HepG2 (cell line): ENCODE results near the gene DOCK4. TPM values are rescaled to one million over a fixed set of nuclear protein-coding genes. Genes with fewer than 3 reads are reported as not detected.

Experiments used
- ATAC-seq: fragments of 200-7000 bp; cut with Tn5 transposase; 3 replicates; pipeline ENCODE4 v1.9.1; 2020; ENCODE audit warnings: mild to moderate bottlenecking, moderate library complexity
- BruUV-seq: library from RNA; stranded (reverse); fragments of 400-500 nt; replicated peaks from 2 replicates; lab custom pipeline; 2021; lab: Mats Ljungman, UMichigan
- CTCF ChIA-PET: fragments of 300-600 bp; formaldehyde crosslinking; extraction: SDS; loops from one replicate; lab custom pipeline; 2021; ENCODE audit warnings: low total read pairs, inconsistent platforms, low intra/inter-chr PET ratio; lab: Yijun Ruan, JAX
- POLR2A ChIA-PET: fragments of 350-600 bp; sonication (Branson Sonifier 250); formaldehyde crosslinking; loops from one replicate; lab custom pipeline; 2020; ENCODE audit warnings: antibody characterized with exemption, inconsistent platforms; lab: Yijun Ruan, JAX
- DNase-seq: peaks from one replicate; pipeline ENCODE4 v3.0.0-alpha.2; 2015; ENCODE audit warnings: low spot score
- FAIRE-seq: peaks from 3 replicates; lab custom pipeline; 2011; peaks lifted over from hg19 to GRCh38; lab: Jason Lieb, UNC
- H2AFZ ChIP-seq: one replicate; pipeline ENCODE4 v1.6.1; 2011; ENCODE audit warnings: low read length, inconsistent platforms
- H3K27ac ChIP-seq: fragments of 300-600 bp; 3 replicates; pipeline ENCODE4 v1.8.0; 2011; ENCODE audit warnings: mixed run types, mild to moderate bottlenecking, mixed read lengths, low read length, inconsistent platforms; ENCODE audit not compliant: insufficient read depth; ENCODE audit errors: extremely low read length
- H3K27me3 ChIP-seq, 2 experiments: fragments of 200-600 bp in 1 of 2; 2 replicates in 1 of 2; 3 replicates in 1 of 2; pipeline versions ENCODE4 v1.6.0 to v1.8.0; 2011; ENCODE audit warnings: low read length in 2 of 2, mild to moderate bottlenecking in 2 of 2, moderate library complexity in 2 of 2, inconsistent platforms in 1 of 2; ENCODE audit not compliant: insufficient read depth in 2 of 2, control insufficient read depth in 1 of 2
- H3K36me3 ChIP-seq, 2 experiments: fragments of 200-600 bp in 1 of 2; replicated peaks in 1 of 2; 2 replicates in 1 of 2; 3 replicates in 1 of 2; pipeline versions ENCODE4 v1.5.1 to v1.8.0; 2011; ENCODE audit warnings: low read length in 2 of 2, inconsistent platforms in 1 of 2; ENCODE audit not compliant: insufficient read depth in 2 of 2, control insufficient read depth in 1 of 2
- H3K4me1 ChIP-seq: 2 replicates; pipeline ENCODE4 v1.5.1; 2012; ENCODE audit warnings: low read length, inconsistent platforms; ENCODE audit not compliant: insufficient read depth
- H3K4me2 ChIP-seq: 2 replicates; pipeline ENCODE4 v1.6.0; 2011; ENCODE audit warnings: low read depth, low read length, inconsistent platforms
- H3K4me3 ChIP-seq, 3 experiments: fragments of 200-600 bp in 1 of 3; sonication (generic), shearing (Covaris generic) in 1 of 3; replicated peaks in 1 of 3; 2 replicates each; pipeline ENCODE4 v1.5.1; 2011 to 2016; ENCODE audit warnings: low read length in 3 of 3, inconsistent platforms in 2 of 3, low read depth in 2 of 3, mild to moderate bottlenecking in 2 of 3, control low read depth in 1 of 3, mixed read lengths in 1 of 3; ENCODE audit not compliant: insufficient read depth in 1 of 3
- H3K79me2 ChIP-seq: one replicate; pipeline ENCODE4 v1.6.1; 2011; ENCODE audit warnings: low read length, inconsistent platforms; ENCODE audit not compliant: insufficient read depth
- H3K9ac ChIP-seq: 2 replicates; pipeline ENCODE4 v1.6.0; 2011; ENCODE audit warnings: mild to moderate bottlenecking, low read depth, low read length, inconsistent platforms; ENCODE audit not compliant: insufficient read depth
- H3K9me3 ChIP-seq: 2 replicates; pipeline ENCODE4 v1.5.1; 2012; ENCODE audit warnings: mild to moderate bottlenecking, low read length
- H4K20me1 ChIP-seq: 2 replicates; pipeline ENCODE4 v1.6.0; 2011; ENCODE audit warnings: inconsistent platforms, mild to moderate bottlenecking, low read length, moderate library complexity; ENCODE audit not compliant: insufficient read depth
- FOXJ3 ChIP-seq: sonication (generic); formaldehyde crosslinking; IDR thresholded peaks from 2 replicates; pipeline ENCODE4 v1.4.0; 2020; ENCODE audit warnings: missing genetic modification reagents, mild to moderate bottlenecking, borderline replicate concordance
- PPARG ChIP-seq: conservative IDR thresholded peaks from 2 replicates; pipeline ENCODE4 v1.6.1; 2016; ENCODE audit warnings: missing biosample characterization, missing genetic modification reagents
- RFX3 ChIP-seq: IDR thresholded peaks from 2 replicates; pipeline ENCODE4 v1.6.1; 2016; ENCODE audit warnings: missing biosample characterization, missing genetic modification reagents
- SIN3A ChIP-seq: IDR thresholded peaks from 2 replicates; pipeline ENCODE4 v1.6.1; 2011; ENCODE audit warnings: low read depth, mild to moderate bottlenecking, control low read depth, low read length, borderline replicate concordance
- SKI ChIP-seq: fragments of 450-650 bp; IDR thresholded peaks from one replicate; pipeline ENCODE4 v1.6.1; 2018; ENCODE audit warnings: mild to moderate bottlenecking; ENCODE audit not compliant: partially characterized antibody
- SMYD3 ChIP-seq: sonication (generic); formaldehyde crosslinking; IDR thresholded peaks from 2 replicates; pipeline ENCODE4 v1.8.1; 2023; ENCODE audit warnings: mild to moderate bottlenecking, missing genetic modification reagents
- THYN1 ChIP-seq: sonication (generic); formaldehyde crosslinking; IDR thresholded peaks from 2 replicates; pipeline ENCODE4 v1.8.1; 2023; ENCODE audit warnings: low read depth, mild to moderate bottlenecking, moderate library complexity, missing genetic modification reagents, borderline replicate concordance
- ZFP41 ChIP-seq: sonication (generic); formaldehyde crosslinking; IDR thresholded peaks from 2 replicates; pipeline ENCODE4 v1.4.0; 2020; ENCODE audit warnings: mild to moderate bottlenecking, missing genetic modification reagents, borderline replicate concordance
- ZNF101 ChIP-seq: sonication (generic); formaldehyde crosslinking; IDR thresholded peaks from 2 replicates; pipeline ENCODE4 v1.4.0; 2020; ENCODE audit warnings: mild to moderate bottlenecking, low read depth, missing genetic modification reagents, borderline replicate concordance
- ZNF24 ChIP-seq: fragments of 450-650 bp; IDR thresholded peaks from 2 replicates; pipeline ENCODE4 v1.6.1; 2017; ENCODE audit warnings: antibody characterized with exemption, mild to moderate bottlenecking
- ZNF501 ChIP-seq: sonication (generic); formaldehyde crosslinking; IDR thresholded peaks from 2 replicates; pipeline ENCODE4 v1.5.1; 2020; ENCODE audit warnings: mild to moderate bottlenecking, moderate library complexity, missing genetic modification reagents
- ZNF546 ChIP-seq: sonication (generic); formaldehyde crosslinking; conservative IDR thresholded peaks from 2 replicates; pipeline ENCODE4 v1.8.1; 2023; ENCODE audit warnings: mild to moderate bottlenecking, missing genetic modification reagents
- ZNF547 ChIP-seq: sonication (generic); formaldehyde crosslinking; IDR thresholded peaks from 2 replicates; pipeline ENCODE4 v1.5.1; 2020; ENCODE audit warnings: mild to moderate bottlenecking, missing genetic modification reagents
- ZNF781 ChIP-seq: sonication (generic); formaldehyde crosslinking; IDR thresholded peaks from 2 replicates; pipeline ENCODE4 v1.5.1; 2020; ENCODE audit warnings: borderline replicate concordance, mild to moderate bottlenecking, missing genetic modification reagents; ENCODE audit errors: not compliant biosample characterization
- ZNF879 ChIP-seq: sonication (generic); formaldehyde crosslinking; IDR thresholded peaks from 2 replicates; pipeline ENCODE4 v1.8.1; 2023; ENCODE audit warnings: missing genetic modification reagents
- WGBS: methylation state at CpG from one replicate; pipeline ENCODE4 v1.1.6; 2017; ENCODE audit warnings: low lambda C conversion rate; 5-methylcytosine and 5-hydroxymethylcytosine counted together
- in situ Hi-C: cut with HindIII; loops from 2 replicates; pipeline ENCODE4 v1.10.0; 2017; ENCODE audit warnings: low pct_unique_long_range_greater_than_20kb; ENCODE audit not compliant: extremely low pct_ligation_motif_present
- intact Hi-C: fragments of 100-400 bp; cut with micrococcal nuclease; formaldehyde crosslinking; loops from one replicate; pipeline ENCODE4 v1.10.0; 2022; ENCODE audit not compliant: unreplicated experiment
- polyA plus RNA-seq, 8 experiments: library from polyadenylated mRNA; depleted of rRNA in 3 of 8; stranded (reverse) in 7 of 8; unstranded in 1 of 8; fragments of >200 nt; fragmentation: Illumina TruSeq in 4 of 8; extraction: Trizol in 4 of 8; gene quantifications; 2 replicates each; pipeline versions ENCODE4 v1.2.1 to v1.2.3, GENCODE V29; 2011 to 2016; ENCODE audit warnings: low read depth in 4 of 8, missing spikeins in 1 of 8, mixed read lengths in 1 of 8; ENCODE audit not compliant: insufficient read depth in 1 of 8
- total RNA-seq, 5 experiments: library from RNA; depleted of rRNA; stranded (reverse); fragments of >200 nt; fragmentation: Illumina TruSeq; extraction: Trizol; gene quantifications; 2 replicates each; pipeline ENCODE4 v1.2.3, GENCODE V29; 2016; ENCODE audit warnings: low read depth in 1 of 5
- TF ChIP-seq, protein P1 (sequence below): sonication (generic); formaldehyde crosslinking; IDR thresholded peaks from 2 replicates; pipeline ENCODE4 v1.8.0; 2023; ENCODE audit warnings: mild to moderate bottlenecking, missing genetic modification reagents
- TF ChIP-seq, protein P2 (sequence below): sonication (generic); formaldehyde crosslinking; IDR thresholded peaks from 2 replicates; pipeline ENCODE4 v1.4.0; 2020; ENCODE audit warnings: mild to moderate bottlenecking, missing genetic modification reagents
- TF ChIP-seq, protein P3 (sequence below): sonication (generic); formaldehyde crosslinking; IDR thresholded peaks from 2 replicates; pipeline ENCODE4 v1.4.0; 2020; ENCODE audit warnings: missing genetic modification reagents

Gene DOCK4
- total and polyA plus RNA-seq, 2 of the 13 experiments (the other 11 are each of a cell fraction or from before 2014, with no cell fraction given), result 13.5 to 17.4 TPM

DNA sequence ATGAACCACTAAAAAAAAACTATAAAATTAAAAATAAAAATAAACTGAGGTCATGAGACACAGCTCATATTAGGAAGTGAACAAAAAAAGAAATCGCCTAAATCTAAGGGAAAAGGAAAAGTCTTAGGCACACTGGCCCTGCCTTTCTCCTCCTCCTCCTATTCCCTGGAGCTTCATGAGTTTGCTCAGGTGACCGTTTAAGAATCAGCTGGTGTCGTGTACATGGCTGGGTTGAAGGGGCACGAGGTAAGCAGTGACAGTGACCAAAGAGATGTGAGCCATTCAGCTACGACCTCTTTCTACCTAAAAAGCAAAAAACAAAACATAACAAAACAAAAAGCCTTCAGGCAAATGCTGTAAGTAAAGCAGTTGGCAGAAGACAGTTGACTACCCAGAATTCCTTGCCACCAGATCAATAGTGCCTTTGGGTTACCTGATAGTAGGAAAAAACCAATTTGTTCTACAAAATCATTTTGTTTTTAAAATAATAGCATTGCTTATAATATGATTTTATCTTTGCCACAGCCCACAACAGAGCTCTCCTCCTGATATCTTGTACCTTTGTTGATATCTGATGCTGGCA, 135.4 kb downstream of the DOCK4 start:
- ChIA-PET POLR2A (no interaction called here), CTCF (no interaction called here)
- FAIRE-seq (no peak), DNase-seq (no peak), ATAC-seq (no peak)
- Histone ChIP-seq H3K4me3 (no peak overlapping the region), H3K4me2 (no peak overlapping the region), H3K79me2 (peaks cover 9% of the 10 kb centered on the region), H2AFZ (no peak overlapping the region), H3K4me1 (peaks cover 32% of the 10 kb centered on the region), H3K9ac (no peak overlapping the region), H3K9me3 (peaks cover 15% of the 10 kb centered on the region), H3K27ac (no peak overlapping the region), H4K20me1 (no peaks in the 10 kb centered on the region), H3K36me3 (no peaks in the 10 kb centered on the region), H3K27me3 (no peaks in the 10 kb centered on the region)
- intact Hi-C loops (no loop called here), in situ Hi-C loops (no loop called here)
- WGBS, result 96% methylated on average over 5 of the region's 5 CpGs
- TF ChIP-seq, protein P1, sequence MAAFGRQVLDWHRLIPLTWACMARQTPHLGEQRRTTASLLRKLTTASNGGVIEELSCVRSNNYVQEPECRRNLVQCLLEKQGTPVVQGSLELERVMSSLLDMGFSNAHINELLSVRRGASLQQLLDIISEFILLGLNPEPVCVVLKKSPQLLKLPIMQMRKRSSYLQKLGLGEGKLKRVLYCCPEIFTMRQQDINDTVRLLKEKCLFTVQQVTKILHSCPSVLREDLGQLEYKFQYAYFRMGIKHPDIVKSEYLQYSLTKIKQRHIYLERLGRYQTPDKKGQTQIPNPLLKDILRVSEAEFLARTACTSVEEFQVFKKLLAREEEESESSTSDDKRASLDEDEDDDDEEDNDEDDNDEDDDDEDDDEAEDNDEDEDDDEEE, result no peak
- TF ChIP-seq THYN1, result no peak
- TF ChIP-seq ZNF101 (CRISPR knock-in tag), result no peak
- TF ChIP-seq, protein P2, sequence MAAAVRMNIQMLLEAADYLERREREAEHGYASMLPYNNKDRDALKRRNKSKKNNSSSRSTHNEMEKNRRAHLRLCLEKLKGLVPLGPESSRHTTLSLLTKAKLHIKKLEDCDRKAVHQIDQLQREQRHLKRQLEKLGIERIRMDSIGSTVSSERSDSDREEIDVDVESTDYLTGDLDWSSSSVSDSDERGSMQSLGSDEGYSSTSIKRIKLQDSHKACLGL (CRISPR knock-in tag), result no peak
- no peak for TF ChIP-seq ZNF547
- no peak for TF ChIP-seq SIN3A
- no peak for TF ChIP-seq RFX3 (CRISPR knock-in tag)
- TF ChIP-seq FOXJ3 (CRISPR knock-in tag), result no peak
- TF ChIP-seq PPARG, result no peak
- no peak for TF ChIP-seq SMYD3
- no peak for TF ChIP-seq SKI
- TF ChIP-seq ZNF781 (CRISPR knock-in tag), result no peak
- no peak for TF ChIP-seq ZNF24
- TF ChIP-seq, protein P3, sequence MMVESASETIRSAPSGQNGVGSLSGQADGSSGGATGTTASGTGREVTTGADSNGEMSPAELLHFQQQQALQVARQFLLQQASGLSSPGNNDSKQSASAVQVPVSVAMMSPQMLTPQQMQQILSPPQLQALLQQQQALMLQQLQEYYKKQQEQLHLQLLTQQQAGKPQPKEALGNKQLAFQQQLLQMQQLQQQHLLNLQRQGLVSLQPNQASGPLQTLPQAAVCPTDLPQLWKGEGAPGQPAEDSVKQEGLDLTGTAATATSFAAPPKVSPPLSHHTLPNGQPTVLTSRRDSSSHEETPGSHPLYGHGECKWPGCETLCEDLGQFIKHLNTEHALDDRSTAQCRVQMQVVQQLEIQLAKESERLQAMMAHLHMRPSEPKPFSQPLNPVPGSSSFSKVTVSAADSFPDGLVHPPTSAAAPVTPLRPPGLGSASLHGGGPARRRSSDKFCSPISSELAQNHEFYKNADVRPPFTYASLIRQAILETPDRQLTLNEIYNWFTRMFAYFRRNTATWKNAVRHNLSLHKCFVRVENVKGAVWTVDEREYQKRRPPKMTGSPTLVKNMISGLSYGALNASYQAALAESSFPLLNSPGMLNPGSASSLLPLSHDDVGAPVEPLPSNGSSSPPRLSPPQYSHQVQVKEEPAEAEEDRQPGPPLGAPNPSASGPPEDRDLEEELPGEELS (CRISPR knock-in tag), result no peak
- no peak for TF ChIP-seq ZNF546 (CRISPR knock-in tag)
- TF ChIP-seq ZNF879 (CRISPR knock-in tag), result no peak
- no peak for TF ChIP-seq ZNF501 (CRISPR knock-in tag)
- no peak for TF ChIP-seq ZFP41 (CRISPR knock-in tag)
- BruUV-seq, result no TSS peak
